MCF 10A (cell line): ENCODE results near the gene PTPDC1. TPM values are rescaled to one million over a fixed set of nuclear protein-coding genes. Genes with fewer than 3 reads are reported as not detected.

Experiments used
- BruUV-seq: library from RNA; stranded (reverse); fragments of 400-500 nt; replicated peaks from 2 replicates; lab custom pipeline; 2021; lab: Mats Ljungman, UMichigan
- CTCF ChIA-PET: fragments of 300-600 bp; sonication (Branson Sonifier 250); formaldehyde crosslinking; extraction: SDS; loops from one replicate; lab custom pipeline; 2021; ENCODE audit warnings: antibody characterized with exemption, inconsistent platforms; lab: Yijun Ruan, JAX
- POLR2A ChIA-PET: fragments of 300-600, 350-650 bp; sonication (Branson Sonifier 250); formaldehyde crosslinking; extraction: SDS; loops from one replicate; lab custom pipeline; 2020; ENCODE audit warnings: antibody characterized with exemption, inconsistent platforms; lab: Yijun Ruan, JAX
- DNase-seq: peaks from one replicate; pipeline ENCODE4 v3.0.0-alpha.2; 2018; ENCODE audit not compliant: unreplicated experiment
- H3K27ac Mint-ChIP-seq: one replicate; pipeline ENCODE4 v1.8.0; 2022; ENCODE audit warnings: mild to moderate bottlenecking, low read depth, mixed read lengths; ENCODE audit not compliant: unreplicated experiment
- H3K27me3 Mint-ChIP-seq: one replicate; pipeline ENCODE4 v1.8.0; 2022; ENCODE audit warnings: mixed read lengths; ENCODE audit not compliant: insufficient read depth, unreplicated experiment
- H3K36me3 Mint-ChIP-seq: one replicate; pipeline ENCODE4 v1.8.0; 2022; ENCODE audit warnings: mild to moderate bottlenecking, moderate library complexity, mixed read lengths; ENCODE audit not compliant: insufficient read depth, unreplicated experiment
- H3K4me1 Mint-ChIP-seq: one replicate; pipeline ENCODE4 v1.8.0; 2022; ENCODE audit warnings: mixed read lengths; ENCODE audit not compliant: insufficient read depth, unreplicated experiment
- H3K4me3 Mint-ChIP-seq: one replicate; pipeline ENCODE4 v1.8.0; 2022; ENCODE audit warnings: mild to moderate bottlenecking, moderate library complexity, mixed read lengths; ENCODE audit not compliant: unreplicated experiment
- H3K9me3 Mint-ChIP-seq: one replicate; pipeline ENCODE4 v1.8.0; 2022; ENCODE audit warnings: mixed read lengths; ENCODE audit not compliant: unreplicated experiment
- CTCF ChIP-seq: fragments of 200-600 bp; IDR thresholded peaks from one replicate; pipeline ENCODE4 v1.8.0; 2022; ENCODE audit warnings: antibody characterized with exemption, mild to moderate bottlenecking; ENCODE audit not compliant: unreplicated experiment
- intact Hi-C: fragments of 100-400 bp; cut with micrococcal nuclease; formaldehyde crosslinking; loops from 2 replicates; pipeline ENCODE4 v1.14.1; 2022
- total RNA-seq: library from RNA; stranded (reverse); gene quantifications from 2 replicates; pipeline ENCODE4 v1.2.3, GENCODE V29; 2022

Gene PTPDC1
- total RNA-seq, 1 experiment from 2014 or later = 42.2 TPM

GRCh38 chr9:94101162-94101853 lies 17.0 kb downstream of the PTPDC1 start:
- DNase-seq = no peak
- Mint-ChIP-seq H3K4me1 (peaks cover 21% of the 10 kb centered on the region), H3K27me3 (no peaks in the 10 kb centered on the region), H3K36me3 (peaks cover 45% of the 10 kb centered on the region), H3K9me3 (no peaks in the 10 kb centered on the region), H3K4me3 (no peak overlapping the region), H3K27ac (no peak overlapping the region)
- BruUV-seq = no TSS peak
- intact Hi-C loops = no loop called here
- TF ChIP-seq CTCF = no peak
- ChIA-PET CTCF (interaction anchor here (0.6 to 1.1 kb wide), 4 partner anchors 24 to 574 kb away, joined by 3 to 4 read pairs (median 3); no protein-coding TSS in a partner anchor), POLR2A (interaction anchor here (0.6 to 1.3 kb wide), 4 partner anchors 22 to 69 kb away, joined by 3 to 4 read pairs (median 3); no protein-coding TSS in a partner anchor)

- intact Hi-C loops = no loop called here
- Mint-ChIP-seq H3K4me1 (no peaks in the 10 kb centered on the region), H3K4me3 (no peak overlapping the region), H3K27ac (no peak overlapping the region), H3K9me3 (no peaks in the 10 kb centered on the region), H3K27me3 (no peaks in the 10 kb centered on the region), H3K36me3 (peaks cover 21% of the 10 kb centered on the region)
- no TSS peak for BruUV-seq
- ChIA-PET CTCF (interaction anchor here (0.6 kb wide), 1 partner anchor 84 kb away, joined by 3 read pairs; no protein-coding TSS in a partner anchor), POLR2A (interaction anchor here (1.0 to 1.6 kb wide), 3 partner anchors 11 to 48 kb away, joined by 4 to 8 read pairs (median 4); no protein-coding TSS in a partner anchor)
- DNase-seq = no peak
- no peak for TF ChIP-seq CTCF
These were observed 24.3 kb downstream of the PTPDC1 start for GRCh38 chr9:94108584-94108983.

- POLR2A ChIA-PET = interaction anchor here (0.7 to 2.5 kb wide), 12 partner anchors 12 to 73 kb away, joined by 3 to 18 read pairs (median 4); no protein-coding TSS in a partner anchor
- peak overlapping the region; percentile 49 for H3K27ac Mint-ChIP-seq
- no peak overlapping the region for H3K4me3 Mint-ChIP-seq
- no peaks in the 10 kb centered on the region for H3K9me3 Mint-ChIP-seq
- BruUV-seq = no TSS peak
- H3K4me1 Mint-ChIP-seq = no peaks in the 10 kb centered on the region
- TF ChIP-seq CTCF = no peak
- CTCF ChIA-PET = interaction anchor here (0.8 to 1.1 kb wide), 2 partner anchors 14 to 15 kb away, joined by 4 to 5 read pairs; no protein-coding TSS in a partner anchor
- H3K27me3 Mint-ChIP-seq = no peaks in the 10 kb centered on the region
- intact Hi-C loops = no loop called here
- no peak for DNase-seq
- peaks cover 7% of the 10 kb centered on the region for H3K36me3 Mint-ChIP-seq
These were observed 26.6 kb downstream of the PTPDC1 start for GRCh38 chr9:94110821-94111252.

- BruUV-seq = no TSS peak
- H3K4me3 Mint-ChIP-seq = no peak overlapping the region
- CTCF ChIA-PET = interaction anchor here (0.6 to 1.1 kb wide), 3 partner anchors 14 to 77 kb away, joined by 3 to 5 read pairs (median 4); no protein-coding TSS in a partner anchor
- no peak for DNase-seq
- POLR2A ChIA-PET = interaction anchor here (0.7 to 2.5 kb wide), 11 partner anchors 13 to 977 kb away, joined by 3 to 18 read pairs (median 4); partner anchors contain the start of gene NINJ1
- no peaks in the 10 kb centered on the region for H3K27me3 Mint-ChIP-seq
- no peak overlapping the region for H3K27ac Mint-ChIP-seq
- TF ChIP-seq CTCF = no peak
- peaks cover 7% of the 10 kb centered on the region for H3K36me3 Mint-ChIP-seq
- H3K9me3 Mint-ChIP-seq = no peaks in the 10 kb centered on the region
- intact Hi-C loops = no loop called here
- H3K4me1 Mint-ChIP-seq = no peaks in the 10 kb centered on the region
These were observed 27.2 kb downstream of the PTPDC1 start for GRCh38 chr9:94111446-94111845.
